Posterior vena cava (tissue), 2 donors: ENCODE data around the gene XPR1. TPM values are rescaled to one million over a fixed set of nuclear protein-coding genes. Genes with fewer than 3 reads are reported as not detected.
"Not testable (repeated sequence)": the region's sequence is repeated elsewhere in the genome, so short reads cannot be mapped to it uniquely, and the experiment has no call there.

Source experiments
- DNase-seq: peaks from one replicate; pipeline ENCODE4 v3.0.0-alpha.2; 2020; ENCODE audit warnings: low spot score
- intact Hi-C, 2 donors: fragments of 100-400 bp; cut with DNase I; formaldehyde crosslinking; loops; one replicate each; pipeline versions ENCODE4 v1.14.1 to v1.14.2; 2022 to 2023
- total RNA-seq, 2 donors: library from RNA; stranded (reverse); fragmentation: NEBNext Ultra II Directional; extraction: Animal tissue kit (Norgen Biotek cat#: 25700); gene quantifications; one replicate each; pipeline ENCODE4 v1.2.1, GENCODE V29; 2021
- donor health status: DM: yes; HTN: yes; CAD: no.
- donor health status: DM: yes; HTN: yes; CAD: no.

XPR1 gene
- total RNA-seq, 2 donors from 2014 or later: 14.9 to 38.3 TPM

- intact Hi-C loops: no loop called here
- no peak for DNase-seq
Observed at GRCh38 chr1:180849031-180849775, 217.4 kb downstream of the XPR1 start.

DNA sequence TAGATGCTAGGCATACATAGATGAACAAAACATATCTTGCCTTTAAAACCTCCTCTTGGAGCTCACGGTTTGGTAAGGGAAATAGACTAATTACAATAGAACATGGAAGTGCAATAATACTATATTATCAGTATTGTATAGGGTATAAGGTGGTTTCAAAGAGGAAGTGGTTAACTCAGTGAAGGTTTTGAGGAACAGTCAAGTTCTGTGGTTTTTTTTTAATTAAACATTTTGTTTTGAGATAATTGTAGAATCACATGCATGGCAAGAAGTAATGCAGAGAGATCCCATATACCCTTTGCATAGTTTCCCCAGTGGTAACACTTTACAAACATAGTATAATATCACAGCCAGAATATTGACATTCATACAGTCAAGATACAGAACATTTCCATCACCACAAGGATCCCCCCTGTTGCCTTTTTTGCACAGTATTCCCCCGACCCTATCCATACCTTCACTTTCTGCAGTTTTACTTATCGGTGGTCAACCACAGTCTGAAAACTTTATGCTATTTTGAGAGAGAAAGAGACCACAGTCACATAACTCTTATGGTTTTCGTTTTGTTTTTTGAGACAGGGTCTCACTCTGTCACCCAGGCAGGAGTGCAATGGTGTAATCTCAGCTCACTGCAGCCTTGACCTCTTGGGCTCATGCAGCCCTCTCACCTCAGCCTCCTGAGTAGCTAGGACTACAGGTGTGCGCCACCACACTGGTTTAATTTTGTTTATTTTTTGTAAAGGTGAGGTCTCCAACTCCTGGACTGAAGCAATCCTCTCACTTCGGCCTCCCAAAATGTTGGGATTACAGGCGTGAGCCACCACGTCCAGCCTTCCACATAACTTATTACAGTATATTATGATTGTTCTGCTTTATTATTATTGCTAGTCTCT is 220.4 kb downstream of the XPR1 start:
- intact Hi-C loops: no loop called here
- DNase-seq: no peak

- intact Hi-C loops: no loop called here
- no peak for DNase-seq
Observed at GRCh38 chr1:180854001-180854400, 222.2 kb downstream of the XPR1 start.

DNA sequence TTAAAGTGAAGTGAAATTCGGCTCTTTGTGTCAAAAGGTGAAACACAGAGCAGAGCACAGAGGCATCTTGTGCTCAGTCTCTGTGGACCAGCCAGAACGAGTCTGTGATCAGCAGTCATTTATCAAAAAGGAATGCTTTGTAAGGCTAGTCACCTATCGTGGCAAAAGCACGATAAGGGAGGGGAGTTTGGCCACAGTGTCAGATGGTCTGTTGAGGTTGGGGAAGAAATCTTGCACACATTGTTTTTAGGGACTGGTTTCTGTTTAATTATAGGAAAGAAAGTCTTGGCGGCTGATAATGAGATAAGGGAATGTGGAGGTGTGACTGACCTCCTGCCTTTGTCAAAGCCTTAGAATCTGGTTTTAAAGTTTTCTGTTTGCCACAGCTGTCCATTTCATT is 222.6 kb downstream of the XPR1 start:
- no peak for DNase-seq
- intact Hi-C loops: no loop called here

DNA sequence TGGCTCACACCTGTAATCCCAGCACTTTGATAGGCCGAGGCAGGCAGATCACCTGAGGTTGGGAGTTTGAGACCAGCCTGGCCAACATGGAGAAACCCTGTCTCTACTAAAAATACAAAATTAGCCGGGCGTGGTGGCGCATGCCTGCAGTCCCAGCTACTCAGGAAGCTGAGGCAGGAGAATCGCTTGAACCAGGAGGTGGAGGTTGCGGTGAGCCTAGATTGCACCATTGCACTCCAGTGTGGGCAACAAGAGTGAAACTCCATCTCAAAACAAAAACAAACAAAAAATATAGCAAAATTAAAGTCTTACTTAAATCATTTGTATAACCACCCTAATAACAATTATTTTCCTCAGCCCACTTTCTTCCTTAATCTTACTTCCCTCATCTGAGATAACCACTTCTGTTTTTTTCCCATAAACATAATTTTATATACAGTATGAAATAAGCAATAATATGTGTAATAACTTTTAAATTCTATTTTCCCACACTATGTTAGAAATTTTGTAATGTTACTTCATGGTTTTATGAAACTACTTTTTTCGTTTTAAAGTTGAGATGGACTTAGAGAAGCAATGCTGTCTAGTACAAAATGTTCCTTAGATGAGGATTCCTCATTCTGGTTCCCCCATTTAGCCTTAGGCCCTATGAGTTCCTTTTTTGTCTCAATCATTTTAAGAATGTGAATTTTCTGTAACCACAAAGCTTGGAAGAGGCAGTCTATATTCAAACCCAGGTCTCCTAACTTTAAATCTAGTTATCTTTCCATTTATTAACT is 226.3 kb downstream of the XPR1 start:
- intact Hi-C loops, DNase-seq: not testable (repeated sequence)

DNA sequence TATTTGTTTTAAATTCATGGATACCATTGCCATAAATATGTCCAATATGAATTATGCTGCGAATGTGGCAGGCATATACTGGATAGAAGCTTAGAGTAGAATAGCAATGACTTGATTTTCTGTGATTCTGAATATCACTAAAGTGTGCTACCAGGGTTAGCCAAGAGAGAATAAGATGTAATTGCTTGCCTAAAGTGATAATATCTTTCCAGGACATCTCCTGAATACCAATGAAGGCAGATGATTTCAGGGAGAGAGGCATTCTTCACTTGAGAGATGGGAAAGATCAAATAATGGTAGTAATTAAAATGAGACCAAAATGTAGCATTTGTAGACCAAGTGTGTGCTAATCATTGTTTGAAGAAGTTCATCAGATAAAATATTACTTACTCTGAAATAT is 227.5 kb downstream of the XPR1 start:
- intact Hi-C loops: no loop called here
- no peak for DNase-seq

DNA sequence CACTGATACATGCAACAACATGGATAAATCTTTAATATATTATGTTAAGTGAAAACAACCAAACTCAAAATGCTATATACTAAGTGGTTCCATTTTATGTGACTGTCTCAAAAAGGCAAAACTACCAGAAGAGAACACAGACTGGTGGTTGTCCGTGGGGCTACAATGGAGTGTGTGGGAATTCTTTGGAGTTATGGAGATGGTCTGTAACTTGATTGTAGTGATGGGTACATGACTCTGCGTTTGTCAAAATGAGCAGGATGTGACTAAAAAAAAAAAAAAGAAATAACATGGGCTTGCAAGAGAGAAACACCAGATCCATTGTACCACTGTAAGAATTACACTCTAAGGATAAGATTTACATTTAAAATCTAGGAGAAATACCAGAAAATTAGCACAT is 228.7 kb downstream of the XPR1 start:
- intact Hi-C loops: loop anchor here (5.0 kb wide), 2 partner anchors 328 to 343 kb away; no protein-coding TSS in a partner anchor
- no peak for DNase-seq

DNA sequence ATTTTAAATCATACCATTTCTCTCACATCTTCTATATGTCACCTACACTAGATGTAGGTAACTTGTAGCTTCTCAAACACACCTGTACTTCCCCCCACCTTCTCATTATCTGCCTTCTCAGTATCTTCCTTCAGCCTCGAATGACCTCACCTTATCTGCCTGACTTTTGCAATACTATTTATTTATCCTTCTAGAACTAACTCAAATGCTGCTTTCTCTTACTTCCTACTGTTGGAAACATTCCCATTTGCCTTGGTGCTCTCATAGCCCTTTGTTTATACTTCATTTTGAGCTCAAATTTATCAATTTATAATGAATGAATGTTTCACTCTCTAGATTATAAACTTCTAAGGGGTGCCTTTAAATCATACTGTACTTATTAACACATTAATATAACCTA is 230.5 kb downstream of the XPR1 start:
- intact Hi-C loops: loop anchor here (5.0 kb wide), 2 partner anchors 330 to 345 kb away; no protein-coding TSS in a partner anchor

DNA sequence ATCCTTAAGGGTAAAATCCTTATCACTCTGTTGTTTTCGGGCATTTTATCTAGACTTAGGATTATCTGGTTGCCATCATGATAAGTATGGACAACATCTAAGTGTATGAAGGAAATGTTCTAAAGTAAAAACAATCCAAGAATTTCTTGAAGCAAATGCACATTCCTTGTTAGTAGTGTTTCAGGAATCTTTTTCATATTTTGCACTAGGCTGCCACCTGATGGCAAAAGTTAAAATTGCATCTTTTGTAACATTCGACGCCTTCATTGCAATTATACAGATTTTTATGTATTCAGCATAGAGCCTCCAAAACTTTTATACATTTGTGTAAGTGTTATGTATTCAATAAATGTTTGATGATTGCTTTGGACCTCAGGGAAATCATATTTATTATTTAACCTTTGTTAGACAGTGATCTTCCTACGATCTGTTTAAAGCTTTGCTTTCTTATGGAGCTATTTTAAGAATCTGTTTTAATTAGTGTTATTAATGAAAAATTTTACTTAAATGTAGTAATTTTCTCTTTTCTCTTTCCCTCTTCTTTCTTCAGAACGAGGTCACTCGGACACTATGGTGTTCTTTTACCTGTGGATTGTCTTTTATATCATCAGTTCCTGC is 231.4 kb downstream of the XPR1 start:
- DNase-seq: no peak
- intact Hi-C loops: loop anchor here (5.0 kb wide), 2 partner anchors 331 to 346 kb away; no protein-coding TSS in a partner anchor

More for the DNA sequence above, 230.5 kb downstream of the XPR1 start:
- DNase-seq: no peak

GRCh38 chr1:180881806-180882509 is 250.1 kb downstream of the XPR1 start:
- intact Hi-C loops: loop anchor here in 1 of 2 donors (5.0 kb wide), 1 partner anchor 270 kb away; no protein-coding TSS in a partner anchor
- no peak for DNase-seq

DNA sequence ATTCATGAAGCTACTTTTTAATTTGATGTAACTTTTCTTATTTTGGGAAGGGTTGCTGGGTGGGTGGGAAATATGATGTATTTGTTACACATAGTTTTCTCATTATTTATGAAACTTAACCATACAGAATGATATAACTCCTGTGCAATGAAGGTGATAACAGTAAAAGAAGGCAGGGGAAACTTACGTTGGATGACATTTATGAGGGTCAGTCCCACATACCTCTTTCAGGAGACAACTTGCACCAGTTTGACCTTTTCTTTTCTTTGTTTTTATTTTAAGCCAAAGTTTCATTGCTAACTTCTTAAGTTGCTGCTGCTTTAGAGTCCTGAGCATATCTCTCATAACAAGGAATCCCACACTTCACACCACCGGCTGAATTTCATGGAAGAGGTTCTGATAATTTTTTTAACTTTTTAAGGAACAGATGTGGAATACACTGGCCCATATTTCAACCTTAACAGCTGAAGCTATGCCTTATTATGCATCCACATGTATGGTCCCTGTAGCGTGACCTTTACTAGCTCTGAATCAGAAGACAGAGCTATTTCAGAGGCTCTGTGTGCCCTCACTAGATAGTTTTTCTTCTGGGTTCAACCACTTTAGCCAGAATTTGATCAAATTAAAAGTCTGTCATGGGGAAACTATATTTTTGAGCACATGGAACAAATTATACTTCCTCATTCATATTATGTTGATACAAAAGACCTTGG is 252.9 kb downstream of the XPR1 start:
- DNase-seq: no peak
- intact Hi-C loops: loop anchor here in 1 of 2 donors (5.0 kb wide), 1 partner anchor 268 kb away; no protein-coding TSS in a partner anchor

DNA sequence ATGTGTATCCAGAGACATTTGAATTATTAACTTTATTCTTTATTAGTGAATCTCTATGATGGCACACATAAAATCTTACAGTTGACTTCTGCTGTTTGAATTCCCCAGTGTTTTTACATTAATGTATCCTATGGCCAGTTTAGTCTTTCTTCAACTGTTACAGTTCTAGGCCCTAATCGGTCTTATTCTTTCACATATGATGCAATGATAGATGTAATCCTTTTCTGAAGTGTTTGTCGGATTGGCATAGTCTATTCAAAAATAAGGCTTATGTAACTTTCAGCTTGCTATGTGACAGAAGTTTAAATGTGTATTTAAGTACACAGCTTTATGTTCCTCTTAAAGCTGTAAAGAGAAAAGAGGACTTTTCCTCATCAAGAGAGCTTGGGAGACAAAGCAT is 254.5 kb downstream of the XPR1 start:
- DNase-seq: no peak
- intact Hi-C loops: no loop called here

GRCh38 chr1:180887841-180888240 is 256.0 kb downstream of the XPR1 start:
- no peak for DNase-seq
- intact Hi-C loops: no loop called here

GRCh38 chr1:180888870-180889269 is 257.0 kb downstream of the XPR1 start:
- intact Hi-C loops: no loop called here
- no peak for DNase-seq

- intact Hi-C loops: no loop called here
- no peak for DNase-seq
Observed at GRCh38 chr1:180889325-180889724, 257.5 kb downstream of the XPR1 start.

GRCh38 chr1:180892272-180892671 is 260.4 kb downstream of the XPR1 start:
- intact Hi-C loops: loop anchor here in 1 of 2 donors (10.0 kb wide), 1 partner anchor 273 kb away; no protein-coding TSS in a partner anchor
- no peak for DNase-seq

GRCh38 chr1:180892675-180893074 is 260.9 kb downstream of the XPR1 start:
- no peak for DNase-seq
- intact Hi-C loops: loop anchor here in 1 of 2 donors (10.0 kb wide), 1 partner anchor 272 kb away; no protein-coding TSS in a partner anchor
